NCI-H82 (cell line): ENCODE results near the gene ZAP70.
"Not testable (repeated sequence)": the region's sequence is repeated elsewhere in the genome, so short reads cannot be mapped to it uniquely, and the experiment has no call there.

ENCODE experiments used
- DNase-seq: peaks from one replicate; lab custom pipeline; 2025; lab: John Stamatoyannopoulos, UW

The ZAP70 gene

DNA sequence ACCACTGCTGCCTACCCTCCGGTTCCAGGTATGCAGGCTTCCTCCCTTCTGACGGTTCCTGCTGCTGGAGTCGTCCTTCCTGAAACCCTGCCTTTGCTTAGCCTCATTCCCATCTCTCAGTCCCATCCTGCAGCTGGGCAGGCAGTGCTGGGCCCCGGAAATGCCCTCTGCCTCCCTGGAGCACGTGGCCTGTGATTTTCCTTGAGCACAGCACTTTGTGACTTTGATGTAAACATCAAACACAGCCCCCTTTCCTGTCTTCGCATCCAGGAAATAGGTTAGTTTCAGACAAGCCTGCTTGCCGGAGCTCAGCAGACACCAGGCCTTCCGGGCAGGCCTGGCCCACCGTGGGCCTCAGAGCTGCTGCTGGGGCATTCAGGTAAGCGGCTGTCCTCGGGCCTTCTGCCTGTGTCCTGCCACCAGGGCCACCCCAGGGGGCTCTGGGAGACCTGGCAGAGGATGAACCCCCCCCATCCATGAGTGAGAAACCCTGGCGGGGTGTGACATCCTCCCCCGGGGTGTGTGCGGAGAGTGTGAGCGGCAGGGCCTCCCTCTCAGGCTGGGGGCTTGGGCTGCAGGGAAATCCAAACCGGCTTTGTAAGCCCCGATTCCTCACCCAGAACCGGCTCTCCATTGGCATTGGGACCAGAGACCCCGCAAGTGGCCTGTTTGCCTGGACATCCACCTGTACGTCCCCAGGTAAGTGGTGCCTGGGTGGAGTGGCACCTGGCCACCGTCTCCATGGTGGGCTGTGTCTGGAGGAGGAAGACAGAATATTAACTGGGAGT is at the start of gene ZAP70:
Gene ZAP70, plus strand, starts transcription at position 281 of the 788 bp plus-strand sequence. CDS start 10,461 bp downstream, outside the sequence.
- DNase-seq: no peak

DNA sequence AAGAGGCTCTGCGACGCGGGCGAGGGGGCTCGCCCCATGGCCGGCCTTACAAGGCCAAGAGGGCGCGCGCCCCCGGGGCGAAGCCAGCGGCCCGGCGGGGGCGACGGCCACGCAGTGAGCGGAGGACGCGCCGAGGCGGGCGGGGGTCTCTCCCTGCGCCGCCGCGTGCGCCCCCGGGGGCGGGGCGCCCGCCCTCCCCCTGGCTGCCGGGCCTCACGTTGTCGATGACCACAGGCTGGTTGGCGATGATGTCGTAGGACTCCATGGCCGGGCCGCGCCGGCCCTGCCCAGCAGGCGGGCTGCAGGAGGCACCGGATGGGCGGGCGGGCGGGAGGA is 49.8 kb upstream of the ZAP70 start:
- no peak for DNase-seq

DNA sequence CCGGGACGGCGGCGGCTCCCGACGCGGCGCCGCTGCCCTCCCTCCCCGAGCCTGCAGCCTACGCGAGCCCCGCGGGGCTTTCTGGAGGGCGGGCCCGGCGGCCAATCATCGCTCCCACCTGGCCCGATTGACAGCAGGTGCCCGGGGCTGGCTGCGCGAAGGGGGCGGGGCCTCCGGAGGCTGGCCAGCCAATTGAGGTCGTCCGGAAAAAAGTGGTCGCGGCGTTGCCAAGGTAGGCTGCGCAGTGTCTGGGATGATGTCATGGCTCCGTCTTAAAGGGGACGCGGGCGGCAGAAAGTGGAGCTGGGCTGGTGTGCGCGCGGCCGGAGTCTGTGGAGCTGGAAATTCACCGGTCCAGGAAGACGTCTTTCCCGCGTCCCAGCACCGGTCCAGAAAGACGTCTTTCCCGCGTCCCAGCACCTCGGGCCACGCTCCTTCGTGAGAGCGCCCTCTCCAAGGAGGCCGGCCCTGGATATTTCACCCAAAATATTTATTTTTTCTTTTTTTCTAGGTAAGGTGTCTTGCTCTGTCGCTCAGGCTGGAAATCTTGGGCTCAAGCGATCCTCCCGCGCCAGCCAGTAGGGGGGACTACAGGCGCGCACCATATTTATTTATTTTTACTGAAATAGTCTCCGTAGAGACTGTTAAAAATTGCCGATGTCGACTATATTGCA is 49.3 kb upstream of the ZAP70 start, which contains the start of gene ACTR1B:
Gene ACTR1B, minus strand, starts transcription at position 83 of the 674 bp plus-strand sequence. CDS start 154 bp downstream, outside the sequence.
- DNase-seq: peak; percentile 92

DNA sequence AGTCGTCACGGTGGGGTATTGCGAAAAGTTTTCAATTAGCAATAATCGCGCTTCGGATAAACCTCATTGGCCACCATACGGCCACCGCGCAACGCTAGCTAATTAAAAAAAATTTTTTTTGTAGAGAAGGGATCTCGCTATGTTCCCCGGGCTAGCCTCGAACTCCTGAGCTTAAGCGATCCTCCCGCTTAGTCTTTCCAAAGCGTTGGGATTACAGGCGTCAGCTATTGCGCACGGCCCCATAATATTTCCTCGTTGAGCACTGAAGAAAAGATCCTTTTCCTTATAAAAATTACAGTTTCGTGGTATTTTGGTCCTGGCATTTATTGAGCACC is 48.8 kb upstream of the ZAP70 start:
- peak; percentile 52 for DNase-seq

DNA sequence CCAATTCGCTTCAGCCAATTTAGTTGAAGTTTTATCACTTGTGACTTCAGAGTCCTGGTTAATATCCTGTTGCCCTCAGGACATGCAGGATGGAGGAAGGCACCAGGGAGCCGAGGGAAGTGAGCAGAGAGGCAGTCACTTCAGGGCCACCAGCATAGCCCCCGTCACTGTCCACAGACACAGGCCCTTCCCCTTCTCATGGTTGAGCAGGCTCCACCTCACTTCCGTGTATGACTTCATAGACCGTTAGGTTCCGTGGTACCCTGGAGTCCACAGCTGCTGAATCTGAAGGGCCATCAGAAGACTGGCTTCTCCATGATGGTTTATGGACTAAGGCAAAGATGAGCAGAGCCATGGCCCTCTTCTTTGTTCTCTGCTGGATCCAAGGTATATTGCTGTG is 43.9 kb upstream of the ZAP70 start, which contains the start of gene C2orf92:
Gene C2orf92, plus strand, starts transcription at position 266 of the 400 bp plus-strand sequence. Its CDS starts 76 bp downstream, at position 342.
- DNase-seq: no peak

DNA sequence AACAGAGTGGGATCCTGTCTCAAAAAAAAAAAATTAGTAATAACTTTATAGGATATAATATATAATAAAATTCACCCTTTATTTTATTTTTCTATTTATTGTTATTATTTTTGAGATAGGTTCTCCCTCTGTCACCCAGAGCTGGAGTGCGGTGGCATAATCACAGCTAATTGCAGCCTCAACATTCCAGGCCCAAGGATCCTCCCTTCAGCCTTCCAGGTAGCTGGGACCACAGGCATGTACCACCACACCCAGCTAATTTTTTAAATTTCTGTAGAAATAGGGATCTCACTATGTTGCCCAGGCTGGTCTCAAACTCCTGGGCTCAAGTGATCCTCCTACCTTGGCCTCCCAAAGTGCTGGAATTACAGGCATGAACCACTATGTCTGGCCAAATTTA is 42.9 kb upstream of the ZAP70 start:
- no peak for DNase-seq

DNA sequence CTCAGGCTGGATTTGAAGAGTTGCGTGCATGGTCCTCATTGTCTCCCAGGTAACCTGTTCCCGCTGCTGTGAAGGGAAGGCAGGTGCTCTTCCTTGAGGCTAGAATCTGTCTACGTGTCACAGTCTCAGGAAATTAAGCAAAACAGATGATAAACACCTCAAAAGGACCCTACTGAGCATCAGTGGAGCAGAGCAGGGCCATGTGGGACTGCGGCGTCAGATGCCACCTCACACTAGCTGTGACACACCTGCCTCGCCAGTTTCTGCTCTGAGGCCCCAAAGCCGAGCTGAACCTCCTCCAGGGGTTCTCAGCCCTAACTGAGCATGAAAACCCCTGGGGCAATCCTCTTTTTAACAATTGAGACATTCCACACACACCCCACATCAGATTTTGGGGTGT is 41.9 kb upstream of the ZAP70 start:
- DNase-seq: no peak

DNA sequence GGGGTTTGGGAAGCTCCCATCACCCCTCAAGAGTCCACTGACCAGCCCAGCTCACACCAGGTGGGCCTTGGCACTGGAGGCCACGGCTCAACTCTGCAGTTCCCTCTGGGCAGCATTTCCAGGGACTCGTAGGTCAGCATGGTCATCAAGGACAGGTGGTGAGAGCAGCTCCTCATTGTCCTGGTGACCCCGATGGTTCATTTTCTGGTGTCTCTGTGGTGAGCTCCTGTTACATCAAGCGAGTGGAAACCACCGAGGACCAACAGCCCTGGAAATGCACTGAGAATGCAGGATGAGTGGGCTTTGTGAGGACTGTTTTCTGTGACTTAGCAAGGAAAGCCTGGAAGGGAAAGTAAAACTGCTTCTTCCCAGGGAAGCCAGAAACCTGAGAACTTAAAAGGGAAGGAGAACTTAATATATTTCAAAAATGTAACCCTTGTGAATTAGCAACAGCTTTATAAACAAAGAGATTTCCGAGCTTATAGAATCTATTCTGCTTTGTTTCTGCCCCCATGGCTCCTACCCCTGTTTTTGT is 40.7 kb upstream of the ZAP70 start:
- not testable (repeated sequence) for DNase-seq

DNA sequence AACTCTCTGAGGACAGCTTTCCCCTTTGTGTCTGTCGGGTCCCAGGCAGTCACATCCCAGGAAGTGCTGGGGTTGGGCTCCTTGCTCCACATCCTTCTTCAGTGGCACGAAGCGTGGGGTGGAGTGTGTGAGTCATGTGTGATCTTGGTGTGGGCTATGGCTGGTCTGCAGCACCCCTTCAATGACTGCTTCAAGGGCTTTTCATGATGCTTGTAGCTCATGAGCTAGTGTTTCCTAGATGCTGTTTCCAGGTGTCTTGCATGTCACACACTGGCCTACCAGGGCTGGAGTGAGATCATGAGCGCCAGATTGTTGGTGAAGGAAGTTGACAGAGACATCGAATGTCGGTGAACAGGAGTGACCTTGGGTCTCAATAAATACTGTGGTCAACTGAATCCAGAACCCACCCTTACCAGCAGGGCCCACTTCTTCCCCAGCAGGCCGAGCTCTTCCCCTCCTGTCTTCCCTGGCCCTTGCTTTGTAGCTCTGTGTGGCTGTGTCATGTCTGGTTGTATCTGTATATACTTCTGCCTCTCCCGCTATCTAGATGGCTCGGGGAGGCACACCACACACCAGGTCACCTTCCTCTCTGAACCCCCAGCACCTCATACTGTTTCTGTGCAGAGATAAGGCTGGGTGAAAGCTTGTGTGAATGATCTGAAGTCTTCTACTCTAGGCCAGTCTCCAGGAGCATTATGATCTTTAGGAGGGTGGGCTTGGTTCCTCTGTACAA is 40.0 kb upstream of the ZAP70 start:
- no peak for DNase-seq

DNA sequence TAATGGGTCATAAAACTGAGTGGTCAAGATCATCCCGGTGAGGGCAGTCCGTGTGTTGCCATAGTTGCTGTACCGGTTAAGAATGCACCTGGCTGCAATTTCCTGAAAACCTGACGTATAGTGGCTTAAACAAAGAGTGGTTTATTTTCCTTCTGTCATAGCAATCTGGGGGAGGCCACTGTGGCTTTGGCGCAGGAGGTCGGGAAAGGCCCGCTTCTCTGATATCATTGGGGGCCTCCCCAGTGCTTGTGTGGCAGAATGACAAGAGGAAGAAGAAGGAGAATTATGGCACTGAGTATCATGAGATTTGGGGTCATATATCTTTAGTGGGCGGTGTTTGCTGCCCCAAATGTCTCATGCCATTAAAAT is 39.5 kb upstream of the ZAP70 start:
- DNase-seq: no peak

DNA sequence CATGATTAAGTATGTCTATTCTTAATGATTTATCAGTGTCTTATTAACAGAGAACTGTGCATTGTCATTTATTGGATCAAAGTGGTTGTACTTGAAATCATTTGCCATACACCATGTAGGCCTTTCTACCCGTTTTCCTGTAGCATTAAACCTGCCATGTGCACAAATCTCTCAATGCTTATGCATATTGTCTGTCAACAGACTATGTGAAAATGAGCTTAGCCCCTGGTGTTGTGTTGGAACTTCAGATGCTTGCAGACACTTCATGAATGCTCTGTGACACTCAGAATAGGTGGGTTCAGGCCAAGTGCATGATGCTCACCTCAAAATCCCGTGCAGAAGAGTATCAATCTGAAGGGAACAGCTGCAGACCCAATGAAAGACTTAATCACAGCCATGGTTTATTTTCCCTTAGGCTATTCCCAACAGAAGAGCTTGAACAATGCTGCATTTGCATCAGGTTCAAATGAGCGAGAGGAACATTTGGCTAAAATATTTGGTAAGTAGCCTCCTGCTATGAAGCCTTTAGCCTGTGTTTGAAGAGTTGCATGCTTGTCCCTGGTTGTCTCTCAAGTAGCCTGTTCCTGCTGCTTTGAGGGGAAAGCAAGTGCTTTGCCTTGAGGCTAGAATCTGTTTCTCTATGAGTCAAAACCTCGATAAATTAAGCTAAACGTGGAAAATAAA is 37.8 kb upstream of the ZAP70 start:
- no peak for DNase-seq

DNA sequence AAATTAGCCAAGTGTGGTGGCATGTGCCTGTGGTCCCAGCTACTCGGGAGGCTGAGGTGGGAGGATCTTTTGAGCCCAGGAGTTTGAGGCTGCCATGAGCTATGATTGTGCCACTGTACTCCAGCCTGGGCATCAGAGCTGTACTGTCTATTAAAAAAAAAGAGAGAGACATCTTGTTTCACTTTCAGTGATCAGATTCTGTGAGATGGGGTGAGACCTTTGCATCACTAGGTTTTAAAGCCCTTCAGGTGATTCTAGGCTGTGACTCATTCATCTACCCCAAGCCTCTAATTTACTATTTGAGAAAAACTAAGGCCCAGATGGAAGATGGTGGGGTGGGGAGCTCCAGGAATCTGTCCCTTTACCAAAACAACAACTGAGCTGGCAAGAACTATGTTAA is 36.8 kb upstream of the ZAP70 start:
- DNase-seq: no peak

DNA sequence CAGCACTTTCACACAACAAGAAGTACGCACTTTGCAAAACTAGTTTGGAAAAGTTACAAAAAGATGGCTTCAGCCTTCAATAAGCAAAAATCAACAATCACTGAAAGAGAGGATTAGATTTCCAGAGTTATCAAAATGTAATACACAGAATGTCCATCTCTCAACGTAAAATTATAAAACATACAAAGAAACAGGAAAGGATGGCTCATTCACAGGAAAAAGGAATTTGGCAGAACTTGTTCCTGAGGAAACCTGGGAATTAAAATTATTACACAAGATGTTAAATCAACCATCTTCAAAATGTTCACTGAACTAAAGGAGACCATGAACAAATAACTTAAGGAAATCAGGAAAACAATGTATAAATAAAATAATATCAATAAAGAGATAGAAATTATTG is 35.9 kb upstream of the ZAP70 start:
- DNase-seq: no peak

DNA sequence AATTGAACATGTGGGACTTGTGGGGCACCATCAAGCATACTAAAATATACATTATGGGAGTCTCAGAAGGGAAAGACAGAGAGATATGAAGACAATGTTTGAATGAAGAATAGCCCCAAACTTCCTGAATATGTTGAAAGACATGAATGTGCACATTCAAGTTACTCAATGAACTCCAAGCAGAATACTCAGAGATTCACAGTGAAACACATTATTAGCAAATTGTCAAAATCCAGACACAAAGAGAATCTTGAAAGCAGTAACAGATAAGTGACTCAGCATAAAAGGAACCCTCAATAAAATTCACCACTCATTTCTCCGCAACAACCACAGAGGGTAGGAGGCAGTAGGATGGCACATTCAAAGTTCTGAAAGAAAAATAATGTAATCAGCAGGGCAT is 35.1 kb upstream of the ZAP70 start:
- no peak for DNase-seq

DNA sequence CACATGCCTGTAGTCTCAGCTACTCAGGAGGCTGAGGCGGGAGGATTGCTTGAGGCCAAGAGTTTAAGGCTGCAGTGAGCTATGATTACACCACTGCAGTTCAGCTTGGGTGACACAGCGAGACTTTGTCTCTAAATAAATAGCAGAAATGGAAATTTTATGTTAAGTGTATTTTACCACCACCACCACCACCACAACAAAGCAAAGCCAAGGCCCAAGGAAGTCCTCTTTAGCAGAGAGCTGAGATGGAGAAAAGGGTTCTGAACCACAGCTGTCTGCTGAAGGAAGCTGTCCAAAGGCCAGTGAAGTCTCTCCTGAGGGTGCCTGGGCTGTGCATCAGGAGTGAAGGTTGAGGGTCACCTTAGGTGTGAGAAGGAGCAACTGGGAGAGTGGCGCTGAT is 26.1 kb upstream of the ZAP70 start:
- not testable (repeated sequence) for DNase-seq

DNA sequence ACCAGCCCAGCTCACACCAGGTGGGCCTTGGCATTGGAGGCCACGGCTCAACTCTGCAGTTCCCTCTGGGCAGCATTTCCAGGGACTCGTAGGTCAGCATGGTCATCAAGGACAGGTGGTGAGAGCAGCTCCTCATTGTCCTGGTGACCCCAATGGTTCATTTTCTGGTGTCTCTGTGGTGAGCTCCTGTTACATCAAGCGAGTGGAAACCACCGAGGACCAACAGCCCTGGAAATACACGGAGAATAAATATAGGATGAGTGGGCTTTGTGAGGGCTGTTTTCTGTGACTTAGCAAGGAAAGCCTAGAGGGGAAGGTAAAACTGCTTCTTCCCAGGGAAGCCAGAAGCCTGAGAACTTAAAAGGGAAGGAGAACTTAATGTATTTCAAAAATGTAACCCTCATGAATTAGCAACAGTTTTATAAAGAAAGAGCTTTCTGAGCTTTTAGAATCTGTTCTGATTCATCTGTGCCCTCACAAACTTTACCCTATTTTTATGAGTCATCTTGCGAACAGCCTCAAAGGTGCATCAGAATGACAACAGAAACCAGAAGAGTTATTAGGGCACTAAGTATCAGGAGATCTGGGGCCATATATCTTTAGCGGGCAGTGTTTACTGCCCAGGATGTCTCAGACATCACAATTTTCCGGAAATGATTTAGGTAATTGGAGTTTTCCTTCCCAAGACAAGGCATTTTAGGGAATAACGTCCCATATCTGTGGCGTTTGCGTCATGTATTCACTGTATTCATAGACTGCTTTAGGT is 25.1 kb upstream of the ZAP70 start:
- DNase-seq: no peak

DNA sequence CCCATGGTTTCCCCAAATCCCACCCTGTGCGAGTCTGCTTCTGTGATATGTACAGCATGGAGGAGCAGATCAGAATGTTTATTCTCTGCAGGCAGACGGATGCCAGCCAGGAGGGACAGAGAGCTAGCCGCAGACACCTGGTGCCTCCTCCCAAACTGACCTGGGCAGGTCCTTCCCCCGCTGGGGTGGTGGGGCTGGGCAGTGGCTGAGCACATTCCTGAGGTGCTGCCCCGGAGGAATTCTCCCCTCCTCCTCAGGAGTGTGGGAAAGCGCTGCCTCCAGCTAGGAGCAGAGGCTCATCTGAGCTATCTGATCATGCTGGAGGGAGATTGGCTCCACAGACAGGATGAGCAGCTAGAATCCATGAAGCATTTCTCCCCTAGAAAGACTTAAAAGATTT is 22.2 kb upstream of the ZAP70 start:
- no peak for DNase-seq

DNA sequence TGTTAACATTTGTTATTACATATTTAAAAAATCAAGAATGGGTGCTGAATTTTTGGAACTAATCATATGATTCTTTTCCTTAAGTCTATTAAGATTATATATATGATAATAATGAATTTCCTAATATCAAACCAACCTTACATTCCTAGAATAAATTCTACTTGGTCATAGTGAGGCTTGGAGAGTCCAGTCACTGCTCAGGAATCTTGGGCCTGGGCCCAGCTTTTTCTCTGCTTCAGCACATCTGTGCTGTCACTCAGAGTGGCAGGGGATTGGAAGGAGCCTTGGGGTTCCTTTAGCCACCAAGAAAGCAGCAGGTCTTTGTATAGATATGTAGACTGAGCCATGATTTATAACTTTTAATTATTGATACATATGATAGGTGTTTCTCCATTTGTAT is 19.9 kb upstream of the ZAP70 start:
- DNase-seq: no peak

DNA sequence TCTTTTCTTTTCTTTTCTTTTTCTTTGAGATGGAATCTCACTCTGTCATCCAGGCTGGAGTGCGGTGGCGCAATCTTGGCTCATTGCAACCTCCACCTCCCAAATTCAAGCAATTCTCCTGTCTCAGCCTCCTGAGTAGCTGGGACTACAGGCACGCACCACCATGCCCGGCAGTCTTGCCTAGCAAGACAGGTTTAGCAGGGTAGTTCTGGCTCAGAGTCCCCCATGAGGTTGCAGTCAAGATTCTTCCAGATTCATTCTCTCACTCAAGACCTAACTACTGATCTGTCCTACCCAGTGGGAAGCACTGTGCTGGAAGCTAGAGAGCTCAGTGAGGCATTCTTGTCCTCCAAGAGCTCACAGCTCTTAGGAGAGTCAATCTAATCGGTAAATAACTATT is 17.6 kb upstream of the ZAP70 start:
- no peak for DNase-seq

DNA sequence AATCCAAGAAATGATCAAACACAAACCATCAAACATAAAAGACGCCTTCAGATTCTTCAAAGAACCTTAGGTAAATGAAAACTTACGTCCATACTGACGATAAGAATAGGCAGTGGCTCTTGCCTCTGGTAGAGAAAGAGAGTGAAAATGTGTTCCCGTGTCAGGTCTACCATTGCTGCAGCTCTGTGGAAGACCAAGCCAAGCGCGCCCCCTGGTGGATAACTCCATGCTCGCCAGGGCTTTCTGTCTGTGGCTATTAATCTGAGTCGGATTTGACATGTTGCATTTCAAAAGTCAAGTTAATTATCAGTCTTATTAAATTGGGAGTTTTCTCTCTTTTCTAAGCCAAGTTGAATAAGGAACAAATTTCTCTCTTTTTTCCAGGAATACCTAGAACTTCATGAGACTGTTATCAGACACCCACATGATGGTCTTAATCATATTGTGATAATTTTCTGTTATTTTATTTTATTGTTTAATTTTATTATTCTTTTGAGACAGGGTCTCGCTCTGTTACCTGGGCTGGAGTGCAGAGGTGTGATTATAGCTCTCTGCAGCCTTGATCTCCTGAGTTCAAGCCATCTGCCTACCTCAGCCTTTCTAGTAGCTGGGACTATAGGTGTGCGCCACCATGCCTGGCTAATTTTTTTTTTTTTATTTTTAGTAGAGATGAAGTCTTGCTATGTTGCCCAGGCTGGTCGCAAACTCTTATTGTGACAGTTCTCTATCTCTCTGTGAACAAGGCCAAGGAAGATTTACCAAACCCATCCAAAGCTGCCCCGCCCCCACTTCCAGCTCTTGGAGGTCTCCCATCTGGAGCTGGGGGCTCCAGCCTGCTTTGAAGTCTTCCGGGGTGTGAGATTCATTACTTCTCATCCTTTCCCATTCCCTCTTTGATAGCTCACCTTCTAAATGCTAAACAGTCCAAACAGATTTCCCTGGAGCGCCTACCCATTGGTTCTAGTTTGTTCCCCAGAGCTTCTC is 15.8 kb upstream of the ZAP70 start:
- peak; percentile 78 for DNase-seq
